Testis (tissue), 5 donors: ENCODE measurements around the gene MINAR2. TPM values are rescaled to one million over a fixed set of nuclear protein-coding genes. Genes with fewer than 3 reads are reported as not detected.

Experiments used
- DNase-seq: peaks from one replicate; pipeline ENCODE4 v3.0.0-alpha.2; 2019
- H3K27ac ChIP-seq, 2 donors: fragments of 200-600 bp; sonication (generic); one replicate each; pipeline ENCODE4 v1.5.1; 2019
- H3K27me3 ChIP-seq: fragments of 200-600 bp; sonication (generic); one replicate; pipeline ENCODE4 v1.5.1; 2019
- H3K36me3 ChIP-seq: fragments of 200-600 bp; sonication (generic); one replicate; pipeline ENCODE4 v1.5.1; 2017; ENCODE audit warnings: low read depth; ENCODE audit errors: missing control alignments
- H3K4me1 ChIP-seq: fragments of 200-600 bp; sonication (generic); one replicate; pipeline ENCODE4 v1.5.1; 2019
- H3K4me3 ChIP-seq, 2 donors: fragments of 200-600 bp; sonication (generic); one replicate each; pipeline ENCODE4 v1.5.1; 2017 to 2019
- H3K9me3 ChIP-seq: fragments of 200-600 bp; sonication (generic); one replicate; pipeline ENCODE4 v1.5.1; 2017
- CTCF ChIP-seq, 3 experiments: fragments of 450-650 bp in 2 of 3; fragments of 200-600 bp in 1 of 3; sonication (generic) in 1 of 3; IDR thresholded peaks; one replicate each; pipeline ENCODE4 v1.5.1; 2016 to 2019; ENCODE audit warnings: antibody characterized with exemption in 3 of 3, mild to moderate bottlenecking in 2 of 3, moderate library complexity in 1 of 3
- POLR2A ChIP-seq: fragments of 450-650 bp; IDR thresholded peaks from one replicate; pipeline ENCODE4 v1.6.1; 2017; ENCODE audit warnings: antibody characterized with exemption, mild to moderate bottlenecking, moderate library complexity
- WGBS, 2 donors: methylation state at CpG; one replicate each; pipeline ENCODE4 v1.1.5; 2018; 5-methylcytosine and 5-hydroxymethylcytosine counted together
- intact Hi-C: fragments of 100-400 bp; cut with DNase I; formaldehyde crosslinking; loops from one replicate; pipeline ENCODE4 v1.15.1; 2023; ENCODE audit warnings: low total_unique reads
- long read RNA-seq, 2 donors: transcript quantifications; one replicate each; lab custom pipeline, GENCODE V29; 2026
- polyA plus RNA-seq: library from polyadenylated mRNA; stranded (reverse); fragments of 350-450 nt; fragmentation: Illumina TruSeq; extraction: RNeasy Lipid Tissue Mini Kit (QIAGEN cat#74804); gene quantifications from one replicate; pipeline ENCODE4 v1.2.3, GENCODE V29; 2014; ENCODE audit warnings: low read depth, low replicate concordance; ENCODE audit not compliant: insufficient read depth
- total RNA-seq, 2 donors: library from RNA; depleted of rRNA; stranded (reverse); fragments of >200 nt; gene quantifications; one replicate each; pipeline ENCODE4 v1.2.3, GENCODE V29; 2016

MINAR2 gene
- not detected for total RNA-seq
- polyA plus RNA-seq, result not detected
- long read RNA-seq, donor 1, result 0 reads
- long read RNA-seq, donor 2, result 0 reads

- no peak within 1 kb of the TSS for H3K27ac ChIP-seq
- intact Hi-C loops, result no loop called here
- no peaks in the 10 kb centered on the region for H3K27me3 ChIP-seq
- 81 to 82% methylated on average over 13 of the region's 13 CpGs for WGBS, 2 donors
- H3K36me3 ChIP-seq, result no peaks in the 10 kb centered on the region
- TF ChIP-seq POLR2A (no peak), CTCF (IDR thresholded peaks at IDR 0.05) (no peak)
- H3K4me3 ChIP-seq, result no peak within 1 kb of the TSS
- DNase-seq, result no peak
- H3K4me1 ChIP-seq, result no peaks in the 10 kb centered on the region
- H3K9me3 ChIP-seq, result no peaks in the 10 kb centered on the region
Observed at GRCh38 chr5:129747572-129748407, at the start of gene MINAR2. TSS of gene MINAR2 (plus strand) at chr5:129748094. CDS start at chr5:129748191, 97 bp downstream.

GRCh38 chr5:129698661-129699060 is 49.2 kb upstream of the MINAR2 start:
- no peak for TF ChIP-seq POLR2A
- TF ChIP-seq CTCF (IDR thresholded peaks at IDR 0.05), result no peak
- intact Hi-C loops, result no loop called here
- Histone ChIP-seq H3K27ac (no peak overlapping the region), H3K9me3 (no peaks in the 10 kb centered on the region), H3K36me3 (no peaks in the 10 kb centered on the region), H3K27me3 (no peaks in the 10 kb centered on the region), H3K4me3 (no peak overlapping the region), H3K4me1 (no peaks in the 10 kb centered on the region)
- no peak for DNase-seq

- no peaks in the 10 kb centered on the region for H3K4me1 ChIP-seq
- DNase-seq, result no peak
- TF ChIP-seq POLR2A (no peak), CTCF (IDR thresholded peaks at IDR 0.05) (no peak)
- intact Hi-C loops, result no loop called here
- no peaks in the 10 kb centered on the region for H3K36me3 ChIP-seq
- no peak overlapping the region for H3K4me3 ChIP-seq
- H3K9me3 ChIP-seq, result no peaks in the 10 kb centered on the region
- no peaks in the 10 kb centered on the region for H3K27me3 ChIP-seq
- no peak overlapping the region for H3K27ac ChIP-seq
- 67 to 70% methylated on average over 1 of the region's 1 CpG for WGBS, 2 donors
Observed at GRCh38 chr5:129716235-129716634, 31.7 kb upstream of the MINAR2 start.

- DNase-seq, result no peak
- Histone ChIP-seq H3K4me1 (no peaks in the 10 kb centered on the region), H3K36me3 (no peaks in the 10 kb centered on the region), H3K27me3 (no peaks in the 10 kb centered on the region), H3K9me3 (no peaks in the 10 kb centered on the region), H3K4me3 (no peak overlapping the region), H3K27ac (no peak overlapping the region)
- intact Hi-C loops, result no loop called here
- WGBS, 2 donors, result 87 to 91% methylated on average over 5 of the region's 5 CpGs
- TF ChIP-seq CTCF (IDR thresholded peaks at IDR 0.05) (no peak), POLR2A (no peak)
Observed at GRCh38 chr5:129716651-129717050, 31.2 kb upstream of the MINAR2 start.
